CD4-positive, alpha-beta T cell treated with Interleukin-1 beta for 1 hour (primary cell): ENCODE results near the gene ZNF593OS.

Experiments used
- DNase-seq, 2 donors: peaks; one replicate each; pipeline ENCODE4 v3.0.0-alpha.2; 2020 to 2022

The ZNF593OS gene

GRCh38 chr1:26171084-26172072 lies at the start of gene ZNF593OS:
ZNF593OS (minus strand) TSS chr1:26171832; CDS start chr1:26171661, 171 bp downstream.
- no peak for DNase-seq

GRCh38 chr1:26221094-26221493 lies 49.5 kb upstream of the ZNF593OS start:
- DNase-seq = no peak

DNA sequence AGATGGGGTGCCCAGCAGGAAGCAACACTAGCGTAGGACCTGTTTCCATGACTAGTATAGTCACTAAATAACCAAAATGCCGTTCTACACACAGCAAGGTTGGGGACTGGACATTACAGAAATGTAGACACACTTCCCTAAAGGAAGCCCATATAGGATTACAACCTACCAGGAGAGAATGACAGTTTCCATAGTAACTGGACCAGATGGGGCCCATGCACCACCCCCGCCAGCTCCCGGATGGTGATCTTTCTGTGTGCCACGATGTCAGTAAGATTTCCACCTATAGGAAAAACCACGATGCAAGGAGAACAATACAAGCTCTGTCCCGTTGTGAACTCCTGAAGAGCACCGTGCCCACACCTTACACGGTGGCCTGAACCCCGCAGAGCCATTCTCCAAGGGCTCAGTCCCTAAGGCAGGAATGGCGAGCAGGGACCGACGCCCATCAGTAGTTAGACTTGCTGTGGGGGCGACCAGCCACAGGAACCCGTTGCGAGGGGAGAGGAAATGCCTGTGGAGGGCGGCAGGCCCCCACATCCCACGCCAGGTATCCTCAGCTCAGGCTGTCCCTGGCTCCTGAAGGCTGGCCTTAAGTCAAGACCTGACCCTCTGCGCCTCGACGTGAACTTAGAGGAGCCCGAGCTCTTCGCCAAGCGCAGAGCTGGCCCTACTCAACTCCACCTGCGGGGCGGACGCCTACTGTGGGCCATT lies 48.7 kb upstream of the ZNF593OS start:
- DNase-seq = no peak

DNA sequence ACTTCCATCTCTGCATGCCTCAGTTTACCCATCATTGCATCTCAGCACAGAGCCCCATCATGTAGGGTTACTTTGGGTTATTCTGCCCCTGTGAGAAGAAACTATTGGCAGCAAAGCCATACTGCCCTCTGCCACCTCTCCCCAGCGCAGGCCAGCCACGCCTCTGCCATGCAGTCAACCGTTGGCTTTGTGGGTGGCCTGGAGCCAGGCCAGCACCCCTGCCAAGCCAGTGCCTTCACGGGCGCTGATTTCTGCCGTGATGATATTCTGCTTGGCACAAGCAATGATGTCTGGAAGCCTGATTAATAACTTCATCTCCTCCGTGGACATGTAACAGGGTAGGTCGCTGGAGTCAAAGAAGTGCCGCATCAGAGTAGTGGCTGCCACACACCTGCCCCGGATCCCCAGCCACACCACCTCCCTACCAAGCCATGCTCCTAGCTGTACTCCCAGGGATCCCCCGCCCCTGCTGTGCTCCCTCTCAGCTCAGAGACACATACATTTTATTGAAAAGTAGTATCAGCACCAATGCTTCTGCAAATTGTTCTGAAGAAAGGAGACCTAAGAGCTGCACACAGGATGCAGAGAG lies 47.4 kb upstream of the ZNF593OS start:
- DNase-seq = no peak

GRCh38 chr1:26215246-26215645 lies 43.6 kb upstream of the ZNF593OS start:
- no peak for DNase-seq

- DNase-seq = no peak
Measured at GRCh38 chr1:26213335-26213905, 41.8 kb upstream of the ZNF593OS start.

DNA sequence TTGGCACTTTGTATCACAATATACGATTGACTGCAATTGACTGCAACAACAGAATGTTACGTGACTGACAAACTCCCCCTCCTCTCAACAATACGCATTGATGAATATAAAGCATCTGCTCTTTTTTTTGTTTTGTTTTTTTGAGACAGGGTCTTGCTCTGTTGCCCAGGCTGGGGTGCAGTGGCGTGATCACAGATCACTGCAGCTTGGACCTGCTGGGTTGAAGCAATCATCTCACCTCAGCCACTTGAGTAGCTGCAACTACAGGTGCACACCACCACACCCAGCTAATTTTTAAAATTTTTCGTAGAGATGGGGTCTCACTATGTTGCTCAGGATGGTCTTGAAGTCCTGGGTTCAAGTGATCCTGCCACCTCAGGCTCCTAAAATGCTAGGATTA lies 41.1 kb upstream of the ZNF593OS start:
- DNase-seq = no peak

DNA sequence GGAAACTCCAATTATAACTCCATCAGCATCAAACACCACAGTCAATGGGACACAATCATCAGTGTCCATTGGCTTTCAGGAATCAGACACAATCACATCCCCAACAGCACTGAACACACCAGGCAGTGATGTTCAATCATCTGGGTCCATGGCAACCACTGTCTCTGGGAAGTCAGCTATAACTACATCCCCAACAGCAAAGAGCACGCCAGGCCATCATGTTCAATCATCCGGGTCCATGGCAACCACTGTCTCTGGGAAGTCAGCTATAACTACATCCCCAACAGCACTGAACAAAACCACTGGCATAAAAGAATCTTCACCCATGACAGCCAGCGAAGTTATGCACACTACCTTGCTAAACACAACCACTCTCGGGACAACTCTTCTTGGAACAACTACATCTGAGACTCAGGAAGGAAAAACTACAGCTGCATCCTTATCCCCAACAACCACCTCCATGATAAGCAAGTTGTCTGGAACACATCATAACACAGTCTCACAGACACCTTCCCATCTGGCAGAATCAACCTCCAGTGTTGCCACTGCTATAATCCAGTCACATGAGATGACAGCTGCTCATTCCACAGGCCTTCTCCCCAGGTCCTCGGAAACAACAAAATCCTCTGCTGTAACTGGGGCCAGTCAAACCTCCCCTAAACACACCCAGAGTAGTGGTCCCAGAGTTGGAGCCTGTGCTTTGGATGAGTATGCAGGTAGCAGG lies 38.7 kb upstream of the ZNF593OS start:
- DNase-seq = no peak

DNA sequence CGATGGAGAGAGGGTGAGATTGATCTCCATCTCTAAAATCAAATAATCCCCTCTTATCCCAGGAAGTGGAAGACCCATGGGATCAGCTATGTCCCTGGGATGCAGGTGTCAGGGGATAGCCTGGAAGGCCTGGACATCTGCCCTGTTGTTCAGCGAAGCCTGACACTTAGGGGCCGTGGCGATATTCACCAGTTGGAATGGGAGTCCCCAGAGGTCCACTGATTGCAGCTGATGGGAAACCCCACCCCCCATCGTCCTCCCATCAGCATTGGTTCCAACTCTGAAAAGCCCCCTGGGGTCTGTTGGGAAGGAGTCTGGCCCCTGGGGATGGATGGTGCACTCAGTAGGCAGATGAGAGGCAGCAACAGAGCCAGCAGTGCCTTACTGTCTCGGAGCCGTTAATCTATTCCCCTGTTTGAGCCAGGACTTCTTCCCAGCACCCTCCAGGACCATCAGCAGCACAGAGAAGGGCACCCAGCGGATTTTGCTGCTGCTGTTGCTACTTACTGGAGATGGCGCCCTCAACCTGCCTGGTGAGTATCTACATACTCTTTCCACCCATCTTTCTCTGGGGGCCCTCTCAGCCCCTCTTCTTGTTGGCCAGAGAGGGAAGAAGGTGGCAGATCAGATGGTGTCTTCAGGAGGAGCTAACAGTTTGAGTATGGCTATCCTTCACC lies 32.1 kb upstream of the ZNF593OS start:
- DNase-seq = no peak

GRCh38 chr1:26200413-26200812 lies 28.8 kb upstream of the ZNF593OS start:
- no peak for DNase-seq

GRCh38 chr1:26197813-26198212 lies 26.2 kb upstream of the ZNF593OS start:
- no peak for DNase-seq

DNA sequence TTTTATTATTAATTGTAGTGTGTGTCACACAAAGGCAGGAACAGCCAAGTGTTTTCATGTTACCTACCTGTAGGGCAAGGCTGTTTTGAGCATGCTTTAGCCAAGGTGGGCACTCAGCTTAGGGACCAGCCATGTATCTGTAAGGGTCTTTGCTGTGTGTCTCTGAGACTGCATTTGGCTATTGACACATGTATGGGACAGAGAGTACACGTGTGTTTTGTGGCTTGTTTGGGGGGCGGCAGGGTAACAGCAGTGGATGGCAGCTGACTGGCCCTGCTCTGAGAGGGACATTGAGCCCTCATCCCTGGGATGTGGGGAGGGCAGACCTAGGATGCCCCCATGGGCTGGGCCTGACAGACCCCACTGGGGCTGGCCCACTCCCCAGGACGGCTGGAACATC lies 25.7 kb upstream of the ZNF593OS start:
- DNase-seq = no peak

DNA sequence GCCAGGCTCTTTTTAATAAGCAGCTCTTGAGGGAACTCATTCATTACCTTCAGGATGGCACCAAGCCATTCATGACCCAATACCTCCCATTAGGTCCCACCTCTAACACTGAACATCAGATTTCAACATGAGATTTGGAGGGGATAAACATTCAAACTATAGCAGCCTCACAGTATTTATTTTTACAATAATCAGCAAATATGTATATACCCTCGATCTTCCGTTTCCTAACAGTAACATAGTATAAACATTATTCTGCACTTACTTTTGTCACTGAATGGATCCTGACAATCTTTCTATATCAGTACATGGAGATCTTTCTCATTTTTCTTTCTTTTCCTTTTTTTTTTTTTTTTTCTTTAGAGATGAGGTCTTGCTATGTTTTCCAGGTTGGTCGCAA lies 24.2 kb upstream of the ZNF593OS start:
- no peak for DNase-seq

GRCh38 chr1:26191739-26192138 lies 20.1 kb upstream of the ZNF593OS start:
- DNase-seq = no peak

DNA sequence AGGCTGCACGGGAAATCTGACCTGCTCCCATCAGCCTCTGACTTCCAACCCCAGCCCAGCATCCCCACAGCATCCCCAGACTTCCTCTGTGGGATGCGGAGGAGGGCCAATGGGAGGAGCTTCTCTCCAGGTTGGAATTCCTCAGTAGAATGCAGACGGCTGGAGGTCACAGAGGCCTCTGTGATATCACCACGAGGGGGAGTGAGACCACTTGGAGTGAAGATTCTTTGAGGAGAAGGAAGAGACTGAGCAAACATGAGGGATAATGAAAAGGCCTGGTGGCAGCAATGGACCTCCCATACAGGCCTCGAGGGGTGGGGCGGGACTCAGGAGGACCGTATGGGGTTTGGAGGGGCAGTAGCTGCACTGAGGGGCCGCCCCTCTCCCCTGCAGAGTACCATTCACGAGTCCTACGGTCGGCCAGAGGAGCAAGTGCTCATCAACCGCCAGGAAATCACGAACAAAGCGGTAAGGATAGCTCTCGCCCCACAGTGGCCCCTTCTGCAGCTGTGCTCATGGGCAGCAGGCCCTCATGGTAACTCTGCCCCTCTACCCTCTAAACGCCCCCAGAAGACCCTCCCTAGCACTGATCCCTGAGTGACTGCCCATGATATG lies 18.8 kb upstream of the ZNF593OS start, which contains the start of gene CATSPER4:
Gene CATSPER4 (plus strand): TSS at position 230 of the 615 bp plus-strand sequence. CDS start 26 bp downstream, at position 256.
- peak in 1 of 2 donors; percentile 34 for DNase-seq

- no peak for DNase-seq
Measured at GRCh38 chr1:26189751-26190275, 18.2 kb upstream of the ZNF593OS start.

- no peak for DNase-seq
Measured at GRCh38 chr1:26189331-26189730, 17.7 kb upstream of the ZNF593OS start.

DNA sequence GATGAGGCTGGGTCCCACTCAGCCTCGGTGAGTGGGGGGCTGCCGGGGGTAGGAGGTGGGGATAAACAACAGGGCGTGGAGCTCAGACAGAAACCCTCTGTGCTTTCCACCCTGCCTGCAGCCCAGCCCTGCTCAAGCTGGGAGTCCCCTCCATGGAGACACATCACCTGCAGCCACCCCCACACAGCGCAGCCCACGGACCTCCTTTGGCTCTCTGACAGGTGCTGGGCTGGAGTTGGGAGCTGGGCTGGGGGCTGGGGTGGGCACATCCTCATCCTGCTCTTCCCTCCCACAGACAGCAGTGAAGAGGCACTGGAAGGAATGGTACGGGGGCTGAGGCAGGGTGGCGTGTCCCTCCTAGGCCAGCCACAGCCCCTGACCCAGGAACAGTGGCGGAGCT lies 16.8 kb upstream of the ZNF593OS start:
- no peak for DNase-seq

DNA sequence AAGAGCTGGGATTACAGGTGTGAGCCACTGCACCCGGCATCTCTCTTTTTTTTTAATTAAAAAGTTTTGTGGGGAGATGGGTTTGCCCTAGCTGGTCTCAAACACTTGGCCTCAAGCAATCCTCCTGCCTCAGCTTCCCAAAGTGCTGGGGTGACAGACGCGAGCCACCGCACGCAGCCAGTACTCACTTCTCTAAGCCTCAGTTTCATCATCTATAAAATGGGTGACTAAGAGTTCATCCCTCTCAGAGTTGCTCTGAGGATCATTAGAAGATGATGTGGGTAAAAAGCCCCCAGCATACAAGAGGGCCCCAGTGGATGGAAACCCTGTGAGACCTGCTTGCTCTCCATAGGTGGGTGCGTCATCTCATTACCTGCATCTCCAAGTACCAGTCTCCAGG lies 16.2 kb upstream of the ZNF593OS start:
- DNase-seq = no peak

- DNase-seq = no peak
Measured at GRCh38 chr1:26184883-26185282, 13.3 kb upstream of the ZNF593OS start.

- DNase-seq = no peak
Measured at GRCh38 chr1:26184086-26184485, 12.5 kb upstream of the ZNF593OS start.
